ENCODE results near the gene SLC30A2. TPM values are rescaled to one million over a fixed set of nuclear protein-coding genes. Genes with fewer than 3 reads are reported as not detected.

SLC30A2 gene
- total RNA-seq, 1 experiment from 2014 or later: 0.35 TPM

DNA sequence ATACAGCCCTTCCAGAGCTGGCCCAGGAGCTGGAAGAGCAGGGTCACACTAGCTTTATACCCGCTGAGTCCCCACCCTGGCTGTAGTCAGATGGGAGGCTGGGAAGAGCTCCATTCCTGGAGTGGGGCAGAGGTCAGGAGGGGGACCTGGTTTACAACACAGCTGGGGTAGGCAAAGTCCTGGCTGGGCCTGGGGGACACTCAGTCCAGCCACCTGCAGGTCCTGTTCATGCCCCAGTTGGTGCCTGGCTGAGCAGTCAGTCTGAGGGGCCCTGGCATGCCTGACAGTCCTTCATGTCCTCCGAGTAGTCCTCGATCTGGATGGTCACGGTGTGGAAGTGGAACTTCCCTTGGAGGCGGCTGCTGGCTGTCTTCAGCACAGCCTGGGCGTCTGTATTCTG, 7.0 kb downstream of the SLC30A2 start:
- no peak overlapping the region for H3K56ac ChIP-seq (ENCODE audit: insufficient read length, low read depth, low read length)
- H3K79me2 ChIP-seq (ENCODE audit: insufficient read depth, low read length): no peaks in the 10 kb centered on the region
- H3K9ac ChIP-seq (ENCODE audit: extremely low read depth, insufficient read length, low read length): no peak overlapping the region
- H3K27me3 ChIP-seq (ENCODE audit: insufficient read depth, low read length): peaks cover 6% of the 10 kb centered on the region; the same call in 1 of the 2 replicates
- Mint-ChIP-seq H3K27ac (no peak overlapping the region), H3K4me3 (no peak overlapping the region), H3K9me3 (no peaks in the 10 kb centered on the region), H3K27me3 (ENCODE audit: low read depth) (peaks cover 86% of the 10 kb centered on the region), H3K36me3 (ENCODE audit: insufficient read depth in 1 of 3, low read depth in 3 of 3) (no peaks in the 10 kb centered on the region), H3K4me1 (peaks cover 9% of the 10 kb centered on the region in 2 experiments)
- H2BK120ac ChIP-seq (ENCODE audit: low read depth, low read length, poor library complexity, severe bottlenecking): no peak overlapping the region
- H3K23me2 ChIP-seq (ENCODE audit: insufficient read length, low read depth, low read length, poor library complexity, severe bottlenecking): peaks cover 12% of the 10 kb centered on the region
- TF ChIP-seq, protein P1, sequence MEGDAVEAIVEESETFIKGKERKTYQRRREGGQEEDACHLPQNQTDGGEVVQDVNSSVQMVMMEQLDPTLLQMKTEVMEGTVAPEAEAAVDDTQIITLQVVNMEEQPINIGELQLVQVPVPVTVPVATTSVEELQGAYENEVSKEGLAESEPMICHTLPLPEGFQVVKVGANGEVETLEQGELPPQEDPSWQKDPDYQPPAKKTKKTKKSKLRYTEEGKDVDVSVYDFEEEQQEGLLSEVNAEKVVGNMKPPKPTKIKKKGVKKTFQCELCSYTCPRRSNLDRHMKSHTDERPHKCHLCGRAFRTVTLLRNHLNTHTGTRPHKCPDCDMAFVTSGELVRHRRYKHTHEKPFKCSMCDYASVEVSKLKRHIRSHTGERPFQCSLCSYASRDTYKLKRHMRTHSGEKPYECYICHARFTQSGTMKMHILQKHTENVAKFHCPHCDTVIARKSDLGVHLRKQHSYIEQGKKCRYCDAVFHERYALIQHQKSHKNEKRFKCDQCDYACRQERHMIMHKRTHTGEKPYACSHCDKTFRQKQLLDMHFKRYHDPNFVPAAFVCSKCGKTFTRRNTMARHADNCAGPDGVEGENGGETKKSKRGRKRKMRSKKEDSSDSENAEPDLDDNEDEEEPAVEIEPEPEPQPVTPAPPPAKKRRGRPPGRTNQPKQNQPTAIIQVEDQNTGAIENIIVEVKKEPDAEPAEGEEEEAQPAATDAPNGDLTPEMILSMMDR (conservative IDR thresholded peaks at IDR 0.05): no peak
- no peaks in the 10 kb centered on the region for H3K9me3 ChIP-seq (ENCODE audit: control insufficient read depth, low read depth, low read length)
- no peak overlapping the region for H3K18ac ChIP-seq (ENCODE audit: insufficient read length, low read depth, low read length)
- no peak overlapping the region for H3K14ac ChIP-seq (ENCODE audit: insufficient read depth, low read length)
- H3T11ph ChIP-seq (ENCODE audit: low read length): no peak overlapping the region
- no peak overlapping the region for H2BK20ac ChIP-seq (ENCODE audit: low read depth, low read length, poor library complexity, severe bottlenecking)
- peaks cover 4% of the 10 kb centered on the region for H4K20me1 ChIP-seq (ENCODE audit: control insufficient read depth, insufficient read depth, insufficient read length)
- WGBS (ENCODE audit: extremely low coverage, insufficient read length, low lambda C conversion rate): no CpG with 5 or more reads among the region's 6 CpGs
- H2BK5ac ChIP-seq (ENCODE audit: insufficient read length, low read length): no peak overlapping the region
- H3K4ac ChIP-seq (ENCODE audit: low read depth, low read length): no peak overlapping the region
- no peak overlapping the region for H2AFZ ChIP-seq (ENCODE audit: low read length)
- H2BK12ac ChIP-seq (ENCODE audit: insufficient read length, low read depth, low read length): no peak overlapping the region
- H3K79me1 ChIP-seq (ENCODE audit: insufficient read depth, low read depth, low read length, poor library complexity, severe bottlenecking): no peaks in the 10 kb centered on the region
- H2BK15ac ChIP-seq (ENCODE audit: low read depth, low read length): no peak overlapping the region
- no peak overlapping the region for H4K8ac ChIP-seq (replicated peaks; ENCODE audit: insufficient read length, low read depth, low read length)
- H3K27ac ChIP-seq (ENCODE audit: insufficient read length, low read depth, low read length): no peak overlapping the region
- H3K4me2 ChIP-seq (ENCODE audit: insufficient read depth, insufficient read length, low read length): no peak overlapping the region
- H2AK5ac ChIP-seq (ENCODE audit: insufficient read length, low read length): no peak overlapping the region
- H3K23ac ChIP-seq (ENCODE audit: insufficient read length, low read depth, low read length): no peak overlapping the region
- H4K5ac ChIP-seq (ENCODE audit: insufficient read length, low read depth, low read length): no peak overlapping the region
- no peak overlapping the region for H4K91ac ChIP-seq (ENCODE audit: insufficient read length, low read depth, low read length)
- no peaks in the 10 kb centered on the region; the same call in 1 of the 2 replicates for H3K4me1 ChIP-seq (ENCODE audit: insufficient read depth, low read length)
- DNase-seq: no peak
